H1 (cell line): Measurements from ENCODE around the gene CARD16. TPM values are rescaled to one million over a fixed set of nuclear protein-coding genes. Genes with fewer than 3 reads are reported as not detected.

Experiments used
- CTBP2 ChIP-seq: IDR thresholded peaks from 2 replicates; pipeline ENCODE4 v1.7.0; 2011; ENCODE audit warnings: borderline replicate concordance, mild to moderate bottlenecking, moderate library complexity, mixed read lengths, low read length; ENCODE audit not compliant: insufficient read depth, insufficient read length
- EGR1 ChIP-seq: IDR thresholded peaks from 2 replicates; pipeline ENCODE4 v1.6.1; 2011; ENCODE audit warnings: low read depth, low read length, borderline replicate concordance
- FOSL1 ChIP-seq: IDR thresholded peaks from 2 replicates; pipeline ENCODE4 v1.6.1; 2011; ENCODE audit warnings: mild to moderate bottlenecking, low read depth, low read length, moderate library complexity; ENCODE audit not compliant: insufficient read depth
- MAFK ChIP-seq: IDR thresholded peaks from 2 replicates; pipeline ENCODE4 v1.6.1; 2012; ENCODE audit warnings: low read depth, mild to moderate bottlenecking, improper control_type of control experiment, low read length
- PHF8 ChIP-seq: fragments of 200-600 bp; sonication (generic); conservative IDR thresholded peaks from 2 replicates; pipeline ENCODE4 v1.7.1; 2012; ENCODE audit warnings: low read depth, mild to moderate bottlenecking, inconsistent platforms, low read length, moderate library complexity
- SP2 ChIP-seq: IDR thresholded peaks from 2 replicates; pipeline ENCODE4 v1.6.1; 2012; ENCODE audit warnings: mild to moderate bottlenecking, low read length, inconsistent platforms
- polyA plus RNA-seq, 7 experiments: library from polyadenylated mRNA; depleted of rRNA in 3 of 7; stranded (reverse) in 5 of 7; unstranded in 2 of 7; fragments of >200 nt in 5 of 7; fragments of 200-250 nt in 2 of 7; gene quantifications; 1 replicate in 5 of 7; 2 replicates in 1 of 7; 4 replicates in 1 of 7; pipeline versions ENCODE4 v1.2.1 to v1.2.3, GENCODE V29; 2011 to 2013; ENCODE audit warnings: missing spikeins in 2 of 7, mixed read lengths in 2 of 7
- total RNA-seq: library from RNA; stranded (reverse); fragmentation: NEBNext Ultra II Directional; extraction: Animal tissue kit (Norgen Biotek cat#: 25700); gene quantifications from 2 replicates; pipeline ENCODE4 v1.2.1, GENCODE V29; 2021
- TF ChIP-seq, protein P1 (sequence below): fragments of 300-600 bp; sonication (generic); IDR thresholded peaks from 2 replicates; pipeline ENCODE4 v1.7.1; 2012; ENCODE audit warnings: low read length, moderate library complexity, mild to moderate bottlenecking, inconsistent platforms; ENCODE audit not compliant: insufficient replicate concordance
- TF ChIP-seq, protein P2 (sequence below): IDR thresholded peaks from 2 replicates; pipeline ENCODE4 v1.6.1; 2011; ENCODE audit warnings: low read depth, mild to moderate bottlenecking, low read length; ENCODE audit not compliant: insufficient read depth

CARD16 gene
- total and polyA plus RNA-seq, 2 of the 8 experiments (the other 6 are each of a cell fraction or from before 2014, with no cell fraction given): not detected

DNA sequence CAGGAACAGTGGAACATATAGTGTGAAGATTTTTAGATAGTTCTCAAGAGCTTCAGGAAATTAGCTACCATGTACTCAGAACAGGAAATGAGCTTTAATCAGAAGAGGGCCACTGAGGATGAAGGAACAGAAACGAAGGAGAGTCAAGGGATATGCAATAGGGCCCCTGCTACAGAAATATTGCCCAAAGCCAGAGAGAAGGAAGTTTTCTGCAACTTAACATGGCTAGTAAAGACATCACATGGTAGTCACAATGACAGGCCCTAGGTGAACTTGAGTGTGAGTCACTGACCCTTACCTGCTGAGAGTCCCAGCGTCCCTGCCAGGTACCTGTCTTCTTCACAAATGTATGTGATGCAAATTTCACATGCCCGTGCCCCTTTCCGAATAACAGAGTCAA is 25.2 kb upstream of the CARD16 start (continued):
- TF ChIP-seq, protein P1, sequence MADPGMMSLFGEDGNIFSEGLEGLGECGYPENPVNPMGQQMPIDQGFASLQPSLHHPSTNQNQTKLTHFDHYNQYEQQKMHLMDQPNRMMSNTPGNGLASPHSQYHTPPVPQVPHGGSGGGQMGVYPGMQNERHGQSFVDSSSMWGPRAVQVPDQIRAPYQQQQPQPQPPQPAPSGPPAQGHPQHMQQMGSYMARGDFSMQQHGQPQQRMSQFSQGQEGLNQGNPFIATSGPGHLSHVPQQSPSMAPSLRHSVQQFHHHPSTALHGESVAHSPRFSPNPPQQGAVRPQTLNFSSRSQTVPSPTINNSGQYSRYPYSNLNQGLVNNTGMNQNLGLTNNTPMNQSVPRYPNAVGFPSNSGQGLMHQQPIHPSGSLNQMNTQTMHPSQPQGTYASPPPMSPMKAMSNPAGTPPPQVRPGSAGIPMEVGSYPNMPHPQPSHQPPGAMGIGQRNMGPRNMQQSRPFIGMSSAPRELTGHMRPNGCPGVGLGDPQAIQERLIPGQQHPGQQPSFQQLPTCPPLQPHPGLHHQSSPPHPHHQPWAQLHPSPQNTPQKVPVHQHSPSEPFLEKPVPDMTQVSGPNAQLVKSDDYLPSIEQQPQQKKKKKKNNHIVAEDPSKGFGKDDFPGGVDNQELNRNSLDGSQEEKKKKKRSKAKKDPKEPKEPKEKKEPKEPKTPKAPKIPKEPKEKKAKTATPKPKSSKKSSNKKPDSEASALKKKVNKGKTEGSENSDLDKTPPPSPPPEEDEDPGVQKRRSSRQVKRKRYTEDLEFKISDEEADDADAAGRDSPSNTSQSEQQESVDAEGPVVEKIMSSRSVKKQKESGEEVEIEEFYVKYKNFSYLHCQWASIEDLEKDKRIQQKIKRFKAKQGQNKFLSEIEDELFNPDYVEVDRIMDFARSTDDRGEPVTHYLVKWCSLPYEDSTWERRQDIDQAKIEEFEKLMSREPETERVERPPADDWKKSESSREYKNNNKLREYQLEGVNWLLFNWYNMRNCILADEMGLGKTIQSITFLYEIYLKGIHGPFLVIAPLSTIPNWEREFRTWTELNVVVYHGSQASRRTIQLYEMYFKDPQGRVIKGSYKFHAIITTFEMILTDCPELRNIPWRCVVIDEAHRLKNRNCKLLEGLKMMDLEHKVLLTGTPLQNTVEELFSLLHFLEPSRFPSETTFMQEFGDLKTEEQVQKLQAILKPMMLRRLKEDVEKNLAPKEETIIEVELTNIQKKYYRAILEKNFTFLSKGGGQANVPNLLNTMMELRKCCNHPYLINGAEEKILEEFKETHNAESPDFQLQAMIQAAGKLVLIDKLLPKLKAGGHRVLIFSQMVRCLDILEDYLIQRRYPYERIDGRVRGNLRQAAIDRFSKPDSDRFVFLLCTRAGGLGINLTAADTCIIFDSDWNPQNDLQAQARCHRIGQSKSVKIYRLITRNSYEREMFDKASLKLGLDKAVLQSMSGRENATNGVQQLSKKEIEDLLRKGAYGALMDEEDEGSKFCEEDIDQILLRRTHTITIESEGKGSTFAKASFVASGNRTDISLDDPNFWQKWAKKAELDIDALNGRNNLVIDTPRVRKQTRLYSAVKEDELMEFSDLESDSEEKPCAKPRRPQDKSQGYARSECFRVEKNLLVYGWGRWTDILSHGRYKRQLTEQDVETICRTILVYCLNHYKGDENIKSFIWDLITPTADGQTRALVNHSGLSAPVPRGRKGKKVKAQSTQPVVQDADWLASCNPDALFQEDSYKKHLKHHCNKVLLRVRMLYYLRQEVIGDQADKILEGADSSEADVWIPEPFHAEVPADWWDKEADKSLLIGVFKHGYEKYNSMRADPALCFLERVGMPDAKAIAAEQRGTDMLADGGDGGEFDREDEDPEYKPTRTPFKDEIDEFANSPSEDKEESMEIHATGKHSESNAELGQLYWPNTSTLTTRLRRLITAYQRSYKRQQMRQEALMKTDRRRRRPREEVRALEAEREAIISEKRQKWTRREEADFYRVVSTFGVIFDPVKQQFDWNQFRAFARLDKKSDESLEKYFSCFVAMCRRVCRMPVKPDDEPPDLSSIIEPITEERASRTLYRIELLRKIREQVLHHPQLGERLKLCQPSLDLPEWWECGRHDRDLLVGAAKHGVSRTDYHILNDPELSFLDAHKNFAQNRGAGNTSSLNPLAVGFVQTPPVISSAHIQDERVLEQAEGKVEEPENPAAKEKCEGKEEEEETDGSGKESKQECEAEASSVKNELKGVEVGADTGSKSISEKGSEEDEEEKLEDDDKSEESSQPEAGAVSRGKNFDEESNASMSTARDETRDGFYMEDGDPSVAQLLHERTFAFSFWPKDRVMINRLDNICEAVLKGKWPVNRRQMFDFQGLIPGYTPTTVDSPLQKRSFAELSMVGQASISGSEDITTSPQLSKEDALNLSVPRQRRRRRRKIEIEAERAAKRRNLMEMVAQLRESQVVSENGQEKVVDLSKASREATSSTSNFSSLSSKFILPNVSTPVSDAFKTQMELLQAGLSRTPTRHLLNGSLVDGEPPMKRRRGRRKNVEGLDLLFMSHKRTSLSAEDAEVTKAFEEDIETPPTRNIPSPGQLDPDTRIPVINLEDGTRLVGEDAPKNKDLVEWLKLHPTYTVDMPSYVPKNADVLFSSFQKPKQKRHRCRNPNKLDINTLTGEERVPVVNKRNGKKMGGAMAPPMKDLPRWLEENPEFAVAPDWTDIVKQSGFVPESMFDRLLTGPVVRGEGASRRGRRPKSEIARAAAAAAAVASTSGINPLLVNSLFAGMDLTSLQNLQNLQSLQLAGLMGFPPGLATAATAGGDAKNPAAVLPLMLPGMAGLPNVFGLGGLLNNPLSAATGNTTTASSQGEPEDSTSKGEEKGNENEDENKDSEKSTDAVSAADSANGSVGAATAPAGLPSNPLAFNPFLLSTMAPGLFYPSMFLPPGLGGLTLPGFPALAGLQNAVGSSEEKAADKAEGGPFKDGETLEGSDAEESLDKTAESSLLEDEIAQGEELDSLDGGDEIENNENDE: no peak
- TF ChIP-seq, protein P2, sequence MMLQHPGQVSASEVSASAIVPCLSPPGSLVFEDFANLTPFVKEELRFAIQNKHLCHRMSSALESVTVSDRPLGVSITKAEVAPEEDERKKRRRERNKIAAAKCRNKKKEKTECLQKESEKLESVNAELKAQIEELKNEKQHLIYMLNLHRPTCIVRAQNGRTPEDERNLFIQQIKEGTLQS: no peak
- TF ChIP-seq CTBP2: no peak
- no peak for TF ChIP-seq EGR1
- TF ChIP-seq PHF8: no peak
- TF ChIP-seq SP2: no peak
- no peak for TF ChIP-seq MAFK
- no peak for TF ChIP-seq FOSL1
